ENCODE results near the gene MEX3A.

Gene MEX3A

DNA sequence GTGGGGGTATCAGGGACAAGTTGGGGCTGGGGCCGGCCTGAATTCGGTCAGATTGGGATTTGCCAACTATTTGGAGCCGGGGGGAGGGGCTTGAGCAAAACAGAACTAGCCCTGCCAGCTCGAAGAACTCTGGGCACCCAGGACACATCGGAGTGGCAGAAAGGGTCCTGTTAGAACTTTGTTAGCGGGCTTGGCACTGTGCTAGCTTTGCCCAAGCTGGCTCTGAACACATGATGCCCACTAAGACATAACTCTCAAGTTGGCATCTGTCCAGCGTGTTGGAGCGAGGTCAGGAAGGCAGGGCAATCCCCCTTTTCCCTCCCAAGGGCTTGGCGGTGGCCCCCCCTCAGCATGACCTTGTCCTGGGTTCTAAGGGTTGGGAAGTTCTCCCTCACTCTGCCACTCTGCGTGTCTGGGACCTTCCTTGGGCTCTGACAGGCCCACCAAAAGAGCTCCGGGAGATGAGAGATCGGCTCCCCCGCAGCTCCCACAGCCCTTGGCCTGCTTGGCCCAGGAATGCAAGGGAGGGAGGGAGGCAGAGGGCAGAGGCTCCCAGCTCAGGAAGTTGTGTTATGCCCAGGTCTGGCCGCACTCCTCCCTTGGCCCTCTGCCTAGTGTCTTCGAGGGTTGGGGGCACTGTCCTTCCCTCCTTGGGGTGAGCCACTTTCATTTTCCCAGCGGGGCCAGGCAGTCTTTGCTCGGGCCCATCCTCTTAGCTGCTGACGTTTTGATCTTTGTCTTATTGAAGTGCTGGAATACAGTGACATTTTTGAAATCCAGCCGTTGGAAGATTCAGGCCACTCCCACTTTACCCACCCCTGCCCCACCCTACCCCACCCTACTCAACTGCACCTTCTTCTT, 33.5 kb upstream of the MEX3A start:
- peak overlapping the region; percentile 99 for H3K4me3 ChIP-seq (ENCODE audit: low read depth, low read length)
- peak; percentile 72 for DNase-seq (ENCODE audit: low read depth)
- TF ChIP-seq, protein P1, sequence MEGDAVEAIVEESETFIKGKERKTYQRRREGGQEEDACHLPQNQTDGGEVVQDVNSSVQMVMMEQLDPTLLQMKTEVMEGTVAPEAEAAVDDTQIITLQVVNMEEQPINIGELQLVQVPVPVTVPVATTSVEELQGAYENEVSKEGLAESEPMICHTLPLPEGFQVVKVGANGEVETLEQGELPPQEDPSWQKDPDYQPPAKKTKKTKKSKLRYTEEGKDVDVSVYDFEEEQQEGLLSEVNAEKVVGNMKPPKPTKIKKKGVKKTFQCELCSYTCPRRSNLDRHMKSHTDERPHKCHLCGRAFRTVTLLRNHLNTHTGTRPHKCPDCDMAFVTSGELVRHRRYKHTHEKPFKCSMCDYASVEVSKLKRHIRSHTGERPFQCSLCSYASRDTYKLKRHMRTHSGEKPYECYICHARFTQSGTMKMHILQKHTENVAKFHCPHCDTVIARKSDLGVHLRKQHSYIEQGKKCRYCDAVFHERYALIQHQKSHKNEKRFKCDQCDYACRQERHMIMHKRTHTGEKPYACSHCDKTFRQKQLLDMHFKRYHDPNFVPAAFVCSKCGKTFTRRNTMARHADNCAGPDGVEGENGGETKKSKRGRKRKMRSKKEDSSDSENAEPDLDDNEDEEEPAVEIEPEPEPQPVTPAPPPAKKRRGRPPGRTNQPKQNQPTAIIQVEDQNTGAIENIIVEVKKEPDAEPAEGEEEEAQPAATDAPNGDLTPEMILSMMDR (conservative IDR thresholded peaks at IDR 0.05; ENCODE audit: low read depth, low read length): no peak

DNA sequence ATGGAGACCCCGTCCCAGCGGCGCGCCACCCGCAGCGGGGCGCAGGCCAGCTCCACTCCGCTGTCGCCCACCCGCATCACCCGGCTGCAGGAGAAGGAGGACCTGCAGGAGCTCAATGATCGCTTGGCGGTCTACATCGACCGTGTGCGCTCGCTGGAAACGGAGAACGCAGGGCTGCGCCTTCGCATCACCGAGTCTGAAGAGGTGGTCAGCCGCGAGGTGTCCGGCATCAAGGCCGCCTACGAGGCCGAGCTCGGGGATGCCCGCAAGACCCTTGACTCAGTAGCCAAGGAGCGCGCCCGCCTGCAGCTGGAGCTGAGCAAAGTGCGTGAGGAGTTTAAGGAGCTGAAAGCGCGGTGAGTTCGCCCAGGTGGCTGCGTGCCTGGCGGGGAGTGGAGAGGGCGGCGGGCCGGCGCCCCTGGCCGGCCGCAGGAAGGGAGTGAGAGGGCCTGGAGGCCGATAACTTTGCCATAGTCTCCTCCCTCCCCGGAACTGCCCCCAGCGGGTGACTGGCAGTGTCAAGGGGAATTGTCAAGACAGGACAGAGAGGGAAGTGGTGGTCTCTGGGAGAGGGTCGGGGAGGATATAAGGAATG, 32.8 kb upstream of the MEX3A start:
- TF ChIP-seq, protein P1 (conservative IDR thresholded peaks at IDR 0.05; ENCODE audit: low read depth, low read length): no peak
- DNase-seq (ENCODE audit: low read depth): no peak
- peak overlapping the region; percentile 99 for H3K4me3 ChIP-seq (ENCODE audit: low read depth, low read length)

DNA sequence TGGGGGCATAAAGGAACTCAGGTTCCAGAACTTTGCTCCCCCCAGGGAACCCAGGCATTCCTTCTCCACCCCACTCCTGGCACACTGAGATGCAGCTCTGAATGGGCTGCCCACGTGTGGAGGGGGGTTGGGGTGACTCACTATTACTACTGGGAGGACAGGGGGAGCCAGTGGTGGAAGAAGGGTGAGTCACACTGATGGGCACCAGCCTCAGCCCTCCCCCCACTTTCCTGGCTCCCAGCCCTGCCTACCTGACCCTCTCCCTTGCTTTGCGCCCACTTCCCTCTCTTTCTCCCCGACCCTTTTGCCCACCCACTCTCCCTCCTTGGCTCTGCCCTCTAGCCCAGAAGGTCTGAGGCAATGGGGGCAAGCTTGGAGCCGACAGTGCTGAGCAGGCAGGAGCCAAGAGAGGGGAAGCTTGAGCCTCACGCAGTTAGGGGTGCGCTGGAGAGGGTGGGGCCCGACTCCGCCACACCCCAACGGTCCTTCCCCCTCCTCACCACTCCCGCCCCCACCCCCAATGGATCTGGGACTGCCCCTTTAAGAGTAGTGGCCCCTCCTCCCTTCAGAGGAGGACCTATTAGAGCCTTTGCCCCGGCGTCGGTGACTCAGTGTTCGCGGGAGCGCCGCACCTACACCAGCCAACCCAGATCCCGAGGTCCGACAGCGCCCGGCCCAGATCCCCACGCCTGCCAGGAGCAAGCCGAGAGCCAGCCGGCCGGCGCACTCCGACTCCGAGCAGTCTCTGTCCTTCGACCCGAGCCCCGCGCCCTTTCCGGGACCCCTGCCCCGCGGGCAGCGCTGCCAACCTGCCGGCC, 32.0 kb upstream of the MEX3A start, which contains the start of gene LMNA:
Gene LMNA (plus strand): TSS at position 611 of the 818 bp plus-strand sequence. CDS start 208 bp downstream, outside the sequence.
- TF ChIP-seq, protein P1 (conservative IDR thresholded peaks at IDR 0.05; ENCODE audit: low read depth, low read length): no peak
- H3K4me3 ChIP-seq (ENCODE audit: low read depth, low read length): peak within 1 kb of the TSS; percentile 99

DNA sequence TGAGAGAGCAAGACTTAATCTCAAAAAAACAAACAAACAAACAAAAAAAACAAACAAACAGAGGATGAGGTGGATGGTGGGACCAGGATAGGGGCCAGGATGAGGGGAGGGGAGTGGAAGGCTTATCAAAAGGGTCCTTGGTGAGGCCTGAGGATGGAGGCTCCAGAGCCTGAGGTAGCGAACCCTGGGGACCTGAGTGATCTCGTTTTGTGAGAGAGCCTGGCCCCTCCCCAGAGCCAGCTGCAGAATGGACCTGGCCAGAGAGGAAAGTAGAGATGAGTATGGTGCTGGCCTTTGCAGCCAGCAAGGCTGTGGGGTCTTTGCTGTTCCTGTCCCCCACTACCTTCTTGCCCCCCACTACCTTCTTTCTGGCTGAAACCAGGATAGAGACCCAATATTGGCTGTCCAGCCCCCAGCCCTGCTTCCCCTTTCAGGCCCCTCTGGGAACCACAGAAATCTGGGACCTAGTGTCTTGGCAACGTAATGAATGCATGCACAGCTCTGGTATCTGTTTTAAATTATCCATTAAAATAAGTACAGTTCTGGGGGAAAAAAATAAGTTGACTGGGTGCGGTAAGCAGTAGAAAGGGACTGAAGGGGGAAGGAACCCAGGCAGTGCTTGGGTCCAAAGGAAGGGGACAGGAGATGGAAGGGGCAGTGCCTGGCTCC, 31.2 kb upstream of the MEX3A start:
- no peak overlapping the region for H3K4me3 ChIP-seq (ENCODE audit: low read depth, low read length)
- DNase-seq (ENCODE audit: low read depth): no peak
- TF ChIP-seq, protein P1 (conservative IDR thresholded peaks at IDR 0.05; ENCODE audit: low read depth, low read length): no peak

More for the DNA sequence above, 32.0 kb upstream of the MEX3A start, which contains the start of gene LMNA:
- DNase-seq (ENCODE audit: low read depth): peak; percentile 93

DNA sequence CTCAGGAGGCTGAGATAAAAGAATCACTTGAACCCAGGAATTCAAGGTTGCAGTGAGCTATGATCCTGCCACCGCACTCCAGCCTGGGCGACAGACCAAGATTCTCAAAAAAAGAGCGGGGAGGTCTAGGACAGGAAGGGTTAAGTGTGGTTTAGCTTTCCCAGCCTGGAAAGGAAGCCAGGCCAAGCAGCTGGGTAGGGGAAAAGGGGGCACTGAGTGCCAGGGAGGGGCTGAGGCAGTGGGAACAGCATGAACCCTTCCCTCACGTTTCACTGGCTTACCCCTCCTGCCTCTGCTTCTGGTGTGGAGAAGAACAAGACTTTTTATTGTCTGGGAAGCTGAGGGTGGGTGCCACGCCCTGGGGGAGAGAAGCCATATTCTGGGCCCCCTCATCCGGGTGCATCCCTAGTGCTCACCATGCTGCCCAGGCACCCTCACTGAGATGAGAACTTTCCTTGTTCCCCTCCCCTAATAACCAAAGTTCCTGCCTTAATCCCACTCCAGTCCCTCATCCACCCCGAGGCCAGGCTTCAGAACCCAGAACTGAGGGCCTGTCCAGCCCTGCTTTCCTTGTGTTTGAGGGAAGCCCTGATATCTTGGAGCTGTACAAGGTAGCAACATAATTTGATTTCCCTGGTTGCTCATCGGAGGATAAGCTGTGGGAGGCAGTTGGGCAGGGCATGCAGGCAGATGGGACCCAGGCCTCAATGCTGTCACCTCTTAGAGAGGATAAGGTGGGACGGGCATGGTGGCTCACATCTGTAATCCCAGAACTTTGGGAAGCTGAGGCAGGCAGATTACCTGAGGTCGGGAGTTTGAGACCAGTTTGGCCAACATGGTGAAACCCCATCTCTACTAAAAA, 30.2 kb upstream of the MEX3A start:
- H3K4me3 ChIP-seq (ENCODE audit: low read depth, low read length): no peak overlapping the region
- TF ChIP-seq, protein P1 (conservative IDR thresholded peaks at IDR 0.05; ENCODE audit: low read depth, low read length): no peak
- no peak for DNase-seq (ENCODE audit: low read depth)

All from choroid plexus epithelial cell (primary cell).